ENCODE measurements around the gene RAB40AL.
"Not testable (repeated sequence)": the region's sequence is repeated elsewhere in the genome, so short reads cannot be mapped to it uniquely, and the experiment has no call there.

RAB40AL gene, protein sequence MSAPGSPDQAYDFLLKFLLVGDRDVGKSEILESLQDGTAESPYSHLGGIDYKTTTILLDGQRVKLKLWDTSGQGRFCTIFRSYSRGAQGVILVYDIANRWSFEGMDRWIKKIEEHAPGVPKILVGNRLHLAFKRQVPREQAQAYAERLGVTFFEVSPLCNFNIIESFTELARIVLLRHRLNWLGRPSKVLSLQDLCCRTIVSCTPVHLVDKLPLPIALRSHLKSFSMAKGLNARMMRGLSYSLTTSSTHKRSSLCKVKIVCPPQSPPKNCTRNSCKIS

DNA sequence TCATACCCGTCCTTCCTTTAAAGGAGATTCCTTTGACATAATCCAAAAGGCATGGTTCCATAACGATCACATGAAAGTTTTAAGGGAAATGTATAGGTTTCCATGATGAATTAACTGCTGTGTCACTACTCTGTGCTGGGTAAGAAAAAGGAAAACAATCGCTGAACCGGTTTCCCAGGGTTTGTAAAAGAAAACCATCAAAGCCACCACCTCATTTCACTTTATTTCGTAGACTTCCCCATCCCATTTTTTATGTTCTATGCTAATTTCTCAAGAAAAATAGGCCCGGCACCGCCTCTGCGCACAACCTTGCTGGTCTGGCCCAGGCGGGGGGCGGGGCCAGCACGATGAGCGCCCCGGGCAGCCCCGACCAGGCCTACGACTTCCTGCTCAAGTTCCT, at the start of gene RAB40AL:
Gene RAB40AL (plus strand): TSS at position 301 of the 400 bp plus-strand sequence. CDS start 47 bp downstream, at position 348.
- H3K4me3 ChIP-seq (ENCODE audit: low read length): not testable (repeated sequence)

DNA sequence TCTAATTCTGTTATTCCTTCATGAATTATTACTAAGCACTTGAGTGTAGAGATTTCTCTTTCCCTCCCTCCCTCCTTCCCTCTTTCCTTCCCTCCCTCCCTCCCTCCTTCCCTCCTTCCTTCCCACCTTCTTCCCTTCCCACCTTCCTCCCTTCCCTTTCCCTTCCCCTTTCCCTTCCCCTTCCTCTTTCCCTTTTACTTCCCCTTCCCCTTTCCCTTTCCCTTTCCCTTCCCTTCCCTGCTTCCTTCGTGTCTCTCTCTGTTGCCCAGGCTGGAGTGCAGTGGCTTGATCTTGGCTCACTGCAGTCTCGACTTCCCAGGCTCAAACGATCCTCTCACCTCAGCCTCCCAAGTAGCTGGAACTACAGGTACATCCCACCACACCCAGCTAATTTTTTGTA, 49.4 kb upstream of the RAB40AL start:
- no peak for TF ChIP-seq ZNF274 (IDR thresholded peaks at IDR 0.05; ENCODE audit: low read depth, low read length)
- H3K4me3 ChIP-seq (ENCODE audit: low read length): no peak overlapping the region

DNA sequence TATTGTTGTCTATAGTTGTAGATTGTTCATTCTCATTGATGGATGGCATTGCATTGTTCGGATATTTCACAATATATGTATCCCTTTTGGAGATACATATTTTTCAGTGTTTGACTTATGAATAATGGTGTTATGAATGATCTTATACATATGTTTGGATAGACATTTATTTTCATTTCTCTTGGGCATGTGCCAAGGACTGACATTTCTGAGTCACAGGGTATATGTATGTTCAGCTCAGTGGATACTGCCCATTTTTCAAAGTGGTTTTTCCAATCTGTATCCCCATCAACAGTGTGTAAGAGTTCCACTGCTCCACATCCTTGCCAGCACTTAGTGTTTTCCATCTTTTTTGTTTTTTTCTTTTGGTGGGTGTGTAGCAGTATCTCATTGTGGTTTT, 45.0 kb upstream of the RAB40AL start:
- TF ChIP-seq ZNF274 (IDR thresholded peaks at IDR 0.05; ENCODE audit: low read depth, low read length): no peak
- no peak overlapping the region for H3K4me3 ChIP-seq (ENCODE audit: low read length)

DNA sequence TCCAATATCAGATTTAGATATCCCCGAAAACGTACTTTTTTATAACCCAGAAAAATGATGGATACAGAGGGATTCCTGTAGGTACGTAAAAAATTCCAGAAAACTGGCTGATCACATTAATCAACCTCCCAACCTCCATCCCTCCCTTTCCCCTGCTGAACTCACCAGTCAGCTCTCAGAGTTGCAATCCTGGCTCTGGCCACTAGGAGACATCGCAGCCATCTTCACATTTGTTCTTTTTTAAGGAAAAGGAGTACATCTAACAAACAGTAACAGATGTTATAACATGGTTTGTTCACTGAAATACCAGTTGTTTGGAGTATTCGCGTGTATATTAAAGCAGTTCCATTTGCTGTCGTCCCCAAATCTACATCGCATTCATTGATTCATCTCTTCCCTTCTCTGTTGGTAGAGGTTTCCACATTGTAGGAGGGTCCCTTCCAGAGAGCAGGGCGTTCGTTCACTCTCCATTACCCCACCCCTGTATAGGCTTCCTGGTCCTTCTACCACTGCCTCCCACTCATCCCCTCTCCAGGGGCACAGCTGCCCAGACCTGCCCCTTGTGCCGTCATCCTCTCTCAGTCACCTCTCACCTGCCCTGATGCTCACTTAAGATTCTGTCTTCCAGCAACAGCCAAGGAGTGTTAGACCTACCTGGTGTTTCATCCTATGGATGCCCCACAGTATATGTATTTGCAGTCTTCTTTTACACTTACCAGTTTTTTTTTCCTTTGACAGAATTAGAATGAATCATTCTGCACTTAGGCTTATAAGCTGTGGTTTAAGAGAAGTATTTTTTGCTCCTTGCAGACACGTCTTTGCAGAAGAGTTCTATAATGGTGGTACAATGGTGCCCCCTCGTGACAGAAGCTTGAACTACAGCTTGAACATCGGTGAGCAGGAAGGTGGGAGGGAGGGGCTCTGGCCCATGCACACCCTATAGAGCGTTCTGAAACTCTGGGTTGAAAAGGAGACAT, 36.8 kb upstream of the RAB40AL start:
- TF ChIP-seq ZNF274 (IDR thresholded peaks at IDR 0.05; ENCODE audit: low read depth, low read length): no peak
- no peak overlapping the region for H3K4me3 ChIP-seq (ENCODE audit: low read length)

DNA sequence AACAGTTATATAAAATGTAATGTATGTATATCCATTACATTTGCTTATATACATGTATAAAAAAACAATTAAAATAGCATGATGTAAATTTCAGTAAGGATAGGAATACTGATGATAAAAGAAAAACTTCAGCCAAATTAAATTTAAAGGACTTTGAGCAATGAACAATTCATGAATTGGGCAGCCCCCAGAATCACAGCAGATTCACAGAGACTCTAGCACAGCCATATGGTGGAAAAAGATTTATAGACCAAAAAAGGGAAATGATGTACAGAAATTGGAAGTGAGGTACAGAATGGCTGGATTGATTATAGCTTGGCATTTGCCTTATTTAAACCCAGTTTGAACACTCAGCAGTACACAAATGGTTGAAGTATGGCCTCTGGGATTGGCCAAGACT, 34.7 kb upstream of the RAB40AL start:
- no peak overlapping the region for H3K4me3 ChIP-seq (ENCODE audit: low read length)
- TF ChIP-seq ZNF274 (IDR thresholded peaks at IDR 0.05; ENCODE audit: low read depth, low read length): no peak

DNA sequence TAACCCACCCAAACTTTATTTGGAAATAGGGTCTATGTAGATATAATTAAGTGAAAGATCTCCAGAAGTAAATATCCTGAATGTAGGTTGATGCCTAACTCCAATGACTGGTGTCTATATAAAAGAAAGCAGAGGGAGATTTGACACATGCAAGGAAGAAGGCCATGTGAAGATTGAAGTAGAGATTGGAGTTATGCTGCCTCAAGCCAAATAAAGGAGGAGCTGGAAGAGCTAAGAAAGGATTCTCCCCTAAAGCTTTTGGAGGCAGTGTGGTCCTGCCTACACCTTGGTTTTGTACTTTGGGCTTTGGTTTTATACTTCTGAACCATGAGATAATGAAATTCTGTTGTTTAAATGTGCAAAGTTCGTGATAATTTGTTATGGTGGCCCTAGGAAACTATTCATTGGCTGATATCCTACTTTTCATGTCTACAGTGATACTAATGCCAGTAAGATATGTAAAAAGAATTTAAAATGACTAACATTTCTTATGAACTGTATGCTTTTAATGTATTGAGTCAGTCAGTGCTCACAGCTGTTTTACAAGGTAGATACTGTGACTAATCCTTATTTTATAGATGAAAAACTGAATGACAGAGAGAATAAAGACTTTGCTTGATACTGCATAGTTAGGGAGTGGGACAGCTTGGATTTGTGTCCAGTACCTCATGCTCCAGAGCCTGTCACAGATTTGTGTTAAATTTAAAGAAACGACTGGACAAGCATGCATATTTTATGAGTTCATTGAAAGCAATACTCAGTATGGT, 5.9 kb upstream of the RAB40AL start:
- H3K4me3 ChIP-seq (ENCODE audit: low read length): no peak overlapping the region
- TF ChIP-seq ZNF274 (IDR thresholded peaks at IDR 0.05; ENCODE audit: low read depth, low read length): no peak

DNA sequence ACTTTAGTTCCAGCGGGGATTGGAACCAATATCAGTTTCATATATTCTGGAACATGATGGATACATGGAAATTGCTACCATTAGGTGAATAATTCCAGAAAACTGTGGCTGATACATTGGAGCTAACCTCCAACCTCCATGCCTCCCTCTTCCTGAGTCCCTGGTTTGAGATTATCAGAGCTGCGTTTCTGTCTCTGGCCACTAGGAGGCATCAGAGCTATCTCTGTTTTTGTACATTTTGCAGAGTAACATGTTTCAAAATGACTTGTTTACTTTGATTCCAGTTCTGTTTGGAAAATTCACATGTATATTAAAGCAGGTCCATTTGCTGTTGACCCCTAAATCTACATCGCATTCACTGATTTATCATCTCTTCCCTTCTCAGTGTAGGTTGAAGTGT, 2.4 kb upstream of the RAB40AL start:
- no peak overlapping the region for H3K4me3 ChIP-seq (ENCODE audit: low read length)
- no peak for TF ChIP-seq ZNF274 (IDR thresholded peaks at IDR 0.05; ENCODE audit: low read depth, low read length)

DNA sequence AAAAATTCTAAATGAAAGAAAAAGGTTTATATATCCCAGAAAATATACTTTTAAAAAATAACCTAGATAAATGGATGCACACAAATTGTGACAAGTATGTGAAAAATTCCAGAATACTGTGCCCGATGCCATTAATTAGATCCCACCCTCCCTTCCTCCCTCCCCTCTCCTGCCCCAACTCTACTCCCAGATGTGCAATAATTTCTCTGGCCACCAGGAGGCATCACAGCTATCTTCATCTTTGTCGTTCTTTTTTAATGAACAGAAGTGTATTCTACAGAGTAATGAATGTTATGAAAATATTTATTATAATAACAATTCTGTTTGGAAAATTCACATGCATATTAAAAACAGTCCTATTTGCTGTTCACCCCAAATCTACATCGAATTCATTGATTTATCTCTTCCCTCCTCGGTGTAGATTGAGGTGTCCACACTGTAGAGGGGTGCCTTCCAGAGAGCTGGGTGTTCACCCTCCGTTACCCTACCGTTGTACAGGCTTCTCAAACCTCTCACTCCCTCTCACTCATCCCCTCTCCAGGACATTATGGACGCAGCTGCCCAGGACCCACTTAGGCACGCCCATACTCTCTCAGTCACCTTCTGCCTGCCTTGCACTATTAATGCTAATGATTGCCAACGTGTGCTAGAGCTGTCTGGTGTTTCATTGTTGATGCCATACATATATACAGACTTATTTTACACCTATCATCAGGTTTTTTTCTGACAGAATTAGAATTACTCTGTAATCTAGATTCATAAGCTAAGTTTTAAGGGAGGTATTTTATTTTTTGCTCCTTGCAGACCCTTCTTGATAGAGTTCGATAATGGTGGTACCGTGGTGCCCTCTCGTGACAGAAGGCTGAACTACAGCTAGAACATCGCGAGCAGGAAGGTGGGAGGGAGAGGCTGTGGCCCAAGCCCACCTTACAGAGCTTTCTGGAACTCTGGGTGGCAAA, 14.1 kb downstream of the RAB40AL start:
- TF ChIP-seq ZNF274 (IDR thresholded peaks at IDR 0.05; ENCODE audit: low read depth, low read length): no peak

DNA sequence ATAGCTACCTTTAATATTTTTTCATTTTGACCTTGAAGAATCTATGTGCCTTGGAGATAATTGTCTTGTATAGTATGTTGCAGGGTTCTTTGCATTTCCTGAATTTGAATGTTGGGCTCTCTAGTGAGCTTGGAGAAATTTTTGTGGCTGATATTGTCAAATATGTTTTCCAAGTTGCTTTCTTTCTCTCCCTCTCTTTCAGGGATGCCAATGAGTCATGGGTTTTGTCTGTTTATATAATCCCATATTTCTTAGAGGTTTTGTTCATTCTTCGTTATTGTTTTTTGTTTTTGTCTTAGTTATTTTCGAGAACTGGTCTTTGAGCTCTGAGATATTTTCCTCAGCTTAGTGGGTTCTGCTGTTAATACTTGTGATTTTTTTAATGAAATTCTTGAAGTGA, 20.7 kb downstream of the RAB40AL start:
- H3K4me3 ChIP-seq (ENCODE audit: low read length): no peak overlapping the region
- TF ChIP-seq ZNF274 (IDR thresholded peaks at IDR 0.05; ENCODE audit: low read depth, low read length): no peak

More for the DNA sequence above, 14.1 kb downstream of the RAB40AL start:
- H3K4me3 ChIP-seq (ENCODE audit: low read length): no peak overlapping the region

DNA sequence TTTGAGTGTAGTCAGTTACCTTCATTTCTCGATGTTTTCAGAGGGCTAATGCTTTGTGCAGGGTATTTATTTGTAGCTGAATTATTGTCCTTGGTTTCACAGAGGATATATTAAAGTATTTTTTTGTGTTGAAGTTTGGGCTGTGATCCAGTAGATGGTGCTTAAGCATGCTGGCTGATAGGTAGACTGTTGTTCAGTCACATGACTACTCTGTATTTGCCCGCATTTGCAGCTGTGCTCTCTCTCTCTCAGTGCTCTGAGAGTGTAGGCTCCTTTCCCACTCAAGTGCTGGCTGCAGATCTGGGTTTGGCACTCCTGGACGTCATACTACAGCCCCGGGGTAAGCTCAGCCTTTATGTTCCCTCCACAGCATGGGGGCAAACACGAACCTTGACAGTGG, 21.7 kb downstream of the RAB40AL start:
- H3K4me3 ChIP-seq (ENCODE audit: low read length): no peak overlapping the region
- TF ChIP-seq ZNF274 (IDR thresholded peaks at IDR 0.05; ENCODE audit: low read depth, low read length): no peak

DNA sequence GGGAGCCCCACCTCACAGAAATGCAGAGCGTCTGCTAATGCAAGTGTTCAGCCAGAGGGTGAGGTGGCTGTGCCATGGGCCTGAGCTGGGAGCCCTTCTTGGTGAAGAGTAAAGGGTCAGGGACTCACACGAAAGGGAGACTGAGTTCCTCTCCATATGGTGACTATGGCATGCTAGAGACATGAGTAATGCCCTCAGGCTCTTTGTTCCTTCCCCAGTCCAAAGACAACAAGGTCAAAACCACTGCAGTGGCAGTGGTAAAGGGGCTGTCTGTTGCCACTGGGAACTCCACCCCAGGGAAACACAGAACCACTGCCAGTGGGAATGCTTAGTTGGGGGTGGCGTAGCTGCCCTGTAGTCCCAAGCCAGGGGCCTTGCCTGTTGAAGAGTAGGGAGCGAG, 22.4 kb downstream of the RAB40AL start:
- H3K4me3 ChIP-seq (ENCODE audit: low read length): no peak overlapping the region
- no peak for TF ChIP-seq ZNF274 (IDR thresholded peaks at IDR 0.05; ENCODE audit: low read depth, low read length)

DNA sequence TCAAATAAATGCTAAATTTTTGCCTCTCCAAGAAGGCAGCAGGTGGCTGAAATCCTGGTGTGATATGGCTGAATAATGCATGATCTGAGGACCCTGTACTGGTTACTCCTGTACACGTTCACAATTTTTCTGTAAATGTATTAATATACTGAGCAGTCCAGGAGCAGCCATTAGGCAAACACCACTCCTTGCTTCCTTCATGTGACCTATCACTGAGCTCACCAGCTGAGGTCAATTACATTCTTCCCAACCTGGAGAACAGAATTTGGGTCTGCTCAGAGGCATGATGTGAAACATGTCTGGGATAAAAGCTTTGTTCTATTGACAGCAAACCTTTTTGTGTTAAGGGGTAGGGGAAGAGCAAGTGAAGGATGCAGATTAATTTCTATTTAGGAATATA, 26.9 kb downstream of the RAB40AL start:
- no peak for TF ChIP-seq ZNF274 (IDR thresholded peaks at IDR 0.05; ENCODE audit: low read depth, low read length)
- no peak overlapping the region for H3K4me3 ChIP-seq (ENCODE audit: low read length)

DNA sequence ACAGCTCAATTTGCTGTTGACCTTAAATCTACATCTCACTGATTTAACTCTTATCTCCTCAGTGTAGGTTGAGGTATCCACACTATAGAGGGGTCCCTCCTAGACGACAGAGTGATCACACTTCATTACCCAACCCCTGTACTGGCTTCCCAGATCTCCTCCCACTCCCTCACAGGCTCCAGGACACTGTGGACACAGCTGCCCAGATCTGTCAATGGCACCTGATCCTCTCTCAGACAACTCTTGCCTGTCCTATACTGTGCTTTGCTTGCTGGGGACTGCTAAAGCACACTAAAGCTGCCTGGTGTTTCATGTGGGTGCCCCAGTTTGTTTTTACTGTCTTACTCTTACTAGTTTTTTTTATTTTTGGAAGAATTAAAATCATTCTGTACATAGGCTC, 27.9 kb downstream of the RAB40AL start:
- H3K4me3 ChIP-seq (ENCODE audit: low read length): no peak overlapping the region
- no peak for TF ChIP-seq ZNF274 (IDR thresholded peaks at IDR 0.05; ENCODE audit: low read depth, low read length)
